GM12801 (cell line): ENCODE measurements around the gene ACAP3.

ENCODE experiments used
- CTCF ChIP-seq: IDR thresholded peaks from one replicate; pipeline ENCODE4 v1.5.1; 2011; ENCODE audit warnings: control low read depth; ENCODE audit not compliant: insufficient read length; ENCODE audit errors: extremely low read depth

Gene ACAP3

GRCh38 chr1:1319646-1319941 is 11.9 kb upstream of the ACAP3 start:
- TF ChIP-seq CTCF, result no peak

DNA sequence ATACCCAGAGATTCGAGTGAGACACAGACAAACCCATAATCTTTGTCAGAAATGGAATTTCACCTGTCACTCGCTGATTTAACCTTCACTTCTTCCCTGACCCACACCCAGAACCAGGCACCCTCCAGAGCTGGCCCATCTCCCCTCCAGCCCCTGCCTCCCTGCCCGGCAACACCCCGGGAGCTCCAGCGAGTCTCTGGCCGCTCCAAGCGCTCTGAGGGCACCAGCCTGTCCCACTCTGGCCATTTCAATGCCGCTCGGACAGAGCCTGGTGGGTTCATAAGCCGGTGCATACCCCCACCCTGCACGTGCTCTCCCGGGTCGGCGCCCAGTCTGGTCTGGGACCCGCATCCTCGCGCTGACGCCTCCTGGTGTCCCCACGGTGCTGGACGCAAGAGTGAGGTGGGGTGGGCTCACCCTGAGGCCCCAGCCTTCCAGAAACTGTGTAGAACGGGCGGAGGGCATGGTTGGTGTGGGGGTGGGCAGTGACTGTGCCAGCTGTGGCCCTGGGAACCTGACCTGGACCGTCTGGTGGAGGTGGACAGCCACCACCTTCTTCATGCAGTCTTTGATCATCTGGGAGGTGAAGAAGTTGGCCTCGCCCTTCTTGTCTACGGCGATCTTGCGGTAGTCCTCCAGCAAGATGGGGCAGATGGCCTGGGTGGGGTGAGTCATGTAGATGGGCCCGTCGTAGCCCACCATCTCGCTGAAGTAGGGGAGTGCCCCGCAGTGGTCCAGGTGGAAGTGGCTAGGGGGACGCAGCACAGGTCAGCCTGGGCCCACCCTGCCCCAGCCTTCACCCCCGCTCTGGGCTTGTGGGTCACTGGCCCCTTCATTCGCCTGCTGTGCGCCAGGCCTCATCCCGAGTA is 11.3 kb upstream of the ACAP3 start:
- no peak for TF ChIP-seq CTCF

DNA sequence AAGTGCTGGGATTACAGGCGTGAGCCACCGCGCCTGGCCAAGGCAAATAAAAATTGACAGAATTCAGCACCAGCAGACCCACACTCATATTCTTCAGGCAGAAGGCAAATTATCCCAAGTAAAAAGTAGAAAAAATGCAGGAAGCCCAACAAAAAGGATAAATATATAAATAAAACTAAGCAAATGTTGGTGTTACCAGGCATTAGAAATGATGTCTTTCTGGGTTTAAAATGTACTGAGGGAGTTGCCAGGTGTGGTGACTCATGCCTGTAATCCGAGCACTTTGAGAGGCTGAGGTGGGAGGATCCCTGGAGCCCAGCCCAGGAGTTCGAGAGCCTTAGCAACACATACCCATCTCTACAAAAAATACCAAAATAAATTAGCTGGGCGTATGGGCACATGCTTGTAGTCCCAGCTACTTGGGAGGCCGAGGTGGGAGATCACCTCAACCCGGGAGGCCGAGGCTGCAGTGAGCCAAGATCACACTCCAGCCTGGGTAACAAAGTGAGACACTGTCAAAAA is 10.5 kb upstream of the ACAP3 start:
- no peak for TF ChIP-seq CTCF

DNA sequence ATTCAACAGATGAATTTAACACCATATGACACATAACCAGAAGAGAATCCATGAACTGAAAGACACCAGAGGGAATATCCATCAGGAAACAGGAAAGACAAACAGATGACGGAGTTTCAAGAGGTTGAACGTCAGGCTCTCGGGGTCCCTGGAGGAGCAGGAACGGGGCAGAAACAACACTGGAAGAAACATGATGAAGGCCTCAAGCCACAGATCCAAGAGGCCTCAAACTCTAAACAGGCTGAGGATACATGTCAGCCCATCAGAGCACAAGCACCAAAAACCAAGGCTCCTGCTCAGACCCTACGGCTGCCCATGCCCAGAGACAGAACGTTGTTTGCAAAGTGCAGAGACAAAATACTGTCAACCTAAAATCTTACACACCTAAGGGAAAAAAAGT is 9.7 kb upstream of the ACAP3 start:
- TF ChIP-seq CTCF, result no peak

DNA sequence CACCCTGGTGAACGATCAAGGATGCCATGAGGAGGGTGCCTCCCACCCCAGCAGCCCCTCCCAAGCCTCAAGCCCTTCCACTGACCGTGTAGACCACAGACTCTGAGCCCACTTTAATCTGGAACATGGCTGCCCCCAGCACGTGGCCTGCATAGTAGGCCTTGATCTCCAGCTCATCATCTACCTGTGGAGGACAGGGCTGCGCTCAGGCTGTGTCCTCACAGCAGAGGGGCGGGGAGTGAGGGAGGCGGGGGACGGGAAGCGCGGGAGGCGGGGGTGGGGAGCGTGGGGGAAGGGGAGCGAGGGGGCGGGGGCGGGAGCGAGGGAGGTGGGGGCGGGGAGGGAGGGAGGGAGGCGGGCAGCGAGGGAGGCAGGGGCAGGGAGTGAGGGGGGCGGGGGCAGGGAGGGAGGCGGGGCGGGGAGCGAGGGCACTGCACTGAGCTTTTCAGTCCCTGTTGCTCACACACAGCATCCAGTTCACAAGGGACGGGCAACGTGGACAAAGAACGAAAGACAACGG is 7.8 kb upstream of the ACAP3 start:
- no peak for TF ChIP-seq CTCF

DNA sequence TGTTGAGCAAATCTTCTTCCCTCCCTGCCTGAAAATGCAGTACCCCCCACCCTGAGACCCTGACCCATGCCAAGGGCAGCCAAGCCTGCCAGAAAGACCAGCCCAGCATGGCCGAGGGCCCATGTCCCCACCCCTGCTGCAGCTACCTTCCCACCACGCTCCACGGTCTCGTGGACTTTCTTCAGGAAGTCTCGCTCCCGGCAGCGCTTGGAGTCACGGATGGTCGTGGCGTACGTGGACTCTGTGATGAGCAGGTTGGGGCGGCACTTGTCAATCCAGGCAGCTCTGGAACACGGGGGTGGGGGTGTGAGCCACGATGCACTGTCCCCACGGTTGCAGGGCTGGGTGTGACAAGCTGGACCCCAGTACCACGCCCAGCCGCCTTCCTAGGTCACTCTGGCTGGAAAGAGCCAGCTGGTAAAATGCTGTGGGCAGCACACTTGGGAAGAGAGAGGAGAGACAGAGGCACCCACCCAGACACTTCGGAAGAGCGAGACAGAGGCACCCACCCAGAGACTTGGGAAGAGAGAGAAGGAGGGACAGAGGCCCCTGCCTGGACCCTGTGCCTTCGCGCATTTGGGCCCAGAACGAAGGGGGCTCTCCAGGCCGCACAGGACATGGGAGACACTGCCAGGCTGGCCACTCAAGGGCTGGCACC is 7.1 kb upstream of the ACAP3 start:
- no peak for TF ChIP-seq CTCF

DNA sequence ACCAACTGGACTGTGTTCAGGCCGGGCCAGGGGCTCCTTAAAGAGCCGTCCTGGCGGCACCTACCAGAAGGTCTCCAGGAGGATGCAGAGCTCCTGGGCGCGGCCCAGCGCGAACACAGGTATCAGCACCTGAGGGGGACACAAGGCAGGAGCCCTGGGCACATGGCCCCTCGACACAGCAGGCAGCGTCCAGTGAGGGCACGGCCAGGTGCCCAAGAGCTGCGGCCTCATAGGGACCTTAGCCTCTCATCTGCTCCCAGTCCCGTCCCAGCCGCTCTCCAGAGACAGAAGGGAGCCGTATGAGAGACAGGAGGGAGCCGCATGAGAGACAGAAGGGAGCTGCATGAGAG is 6.5 kb upstream of the ACAP3 start:
- TF ChIP-seq CTCF, result no peak
